Urinary bladder (tissue), 4 donors: ENCODE measurements around the gene PRKD1. TPM values are rescaled to one million over a fixed set of nuclear protein-coding genes. Genes with fewer than 3 reads are reported as not detected.

ENCODE experiments used
- DNase-seq: peaks from one replicate; pipeline ENCODE4 v3.0.0-alpha.2; 2015; ENCODE audit errors: extremely low spot score
- H3K27ac ChIP-seq: one replicate; pipeline ENCODE4 v1.5.1; 2013; ENCODE audit warnings: low read depth, mild to moderate bottlenecking, moderate library complexity
- H3K36me3 ChIP-seq: one replicate; pipeline ENCODE4 v1.6.1; 2013; ENCODE audit warnings: mild to moderate bottlenecking, moderate library complexity; ENCODE audit not compliant: insufficient read depth
- H3K4me1 ChIP-seq: one replicate; pipeline ENCODE4 v1.6.1; 2013; ENCODE audit warnings: mild to moderate bottlenecking, moderate library complexity; ENCODE audit not compliant: insufficient read depth
- H3K4me3 ChIP-seq: one replicate; pipeline ENCODE4 v1.5.1; 2013; ENCODE audit warnings: low read depth, low read length
- WGBS: extraction: QIAGEN DNeasy Blood & Tissue Kit; methylation state at CpG from one replicate; pipeline ENCODE4 v1.1.7; 2013; 5-methylcytosine and 5-hydroxymethylcytosine counted together
- polyA plus RNA-seq: library from polyadenylated mRNA; stranded (reverse); fragments of 200-250 nt; gene quantifications from one replicate; pipeline ENCODE4 v1.2.3, GENCODE V29; 2013
- total RNA-seq: library from RNA; depleted of rRNA; stranded (reverse); fragments of >200 nt; gene quantifications from one replicate; pipeline ENCODE4 v1.2.3, GENCODE V29; 2014
- donor health status: healthy with polysubstance abuse.
- donor health status: healthy.

PRKD1 gene
- total and polyA plus RNA-seq, 2 donors, result 17.7 to 27.7 TPM

- no peak overlapping the region for H3K4me3 ChIP-seq
- no peaks in the 10 kb centered on the region for H3K36me3 ChIP-seq
- WGBS, result 57% methylated on average over 5 of the region's 5 CpGs
- H3K4me1 ChIP-seq, result no peaks in the 10 kb centered on the region
- no peak overlapping the region for H3K27ac ChIP-seq
- DNase-seq, result no peak
Measured at GRCh38 chr14:29643433-29644211, 284.0 kb downstream of the PRKD1 start.

GRCh38 chr14:29637411-29637810 is 290.2 kb downstream of the PRKD1 start:
- Histone ChIP-seq H3K36me3 (no peaks in the 10 kb centered on the region), H3K4me3 (no peak overlapping the region), H3K4me1 (no peaks in the 10 kb centered on the region), H3K27ac (no peak overlapping the region)
- 32% methylated on average over 2 of the region's 2 CpGs for WGBS
- DNase-seq, result no peak

GRCh38 chr14:29636870-29637269 is 290.8 kb downstream of the PRKD1 start:
- H3K36me3 ChIP-seq, result no peaks in the 10 kb centered on the region
- no peak overlapping the region for H3K27ac ChIP-seq
- 57% methylated on average over 3 of the region's 3 CpGs for WGBS
- H3K4me1 ChIP-seq, result no peaks in the 10 kb centered on the region
- no peak overlapping the region for H3K4me3 ChIP-seq
- DNase-seq, result no peak

- Histone ChIP-seq H3K4me1 (no peaks in the 10 kb centered on the region), H3K36me3 (no peaks in the 10 kb centered on the region), H3K27ac (no peak overlapping the region), H3K4me3 (no peak overlapping the region)
- 73% methylated on average over 5 of the region's 5 CpGs for WGBS
- no peak for DNase-seq
Measured at GRCh38 chr14:29630566-29631160, 297.0 kb downstream of the PRKD1 start.

- Histone ChIP-seq H3K4me3 (no peak overlapping the region), H3K27ac (no peak overlapping the region), H3K36me3 (no peaks in the 10 kb centered on the region), H3K4me1 (no peaks in the 10 kb centered on the region)
- DNase-seq, result no peak
Measured at GRCh38 chr14:29629839-29630238, 297.8 kb downstream of the PRKD1 start.

- H3K27ac ChIP-seq, result no peak overlapping the region
- H3K4me1 ChIP-seq, result no peaks in the 10 kb centered on the region
- WGBS, result 95% methylated on average over 3 of the region's 3 CpGs
- no peak overlapping the region for H3K4me3 ChIP-seq
- no peaks in the 10 kb centered on the region for H3K36me3 ChIP-seq
- no peak for DNase-seq
Measured at GRCh38 chr14:29627137-29627536, 300.5 kb downstream of the PRKD1 start.

GRCh38 chr14:29618323-29619067 is 309.2 kb downstream of the PRKD1 start:
- no peak for DNase-seq
- Histone ChIP-seq H3K4me3 (no peak overlapping the region), H3K4me1 (no peaks in the 10 kb centered on the region), H3K27ac (no peak overlapping the region), H3K36me3 (no peaks in the 10 kb centered on the region)
- WGBS, result 68% methylated on average over 4 of the region's 4 CpGs

- no peaks in the 10 kb centered on the region for H3K36me3 ChIP-seq
- H3K4me1 ChIP-seq, result no peaks in the 10 kb centered on the region
- no peak overlapping the region for H3K27ac ChIP-seq
- H3K4me3 ChIP-seq, result no peak overlapping the region
- DNase-seq, result no peak
Measured at GRCh38 chr14:29616922-29617321, 310.7 kb downstream of the PRKD1 start.

- DNase-seq, result no peak
- 97% methylated on average over 2 of the region's 2 CpGs for WGBS
Measured at GRCh38 chr14:29608861-29609260, 318.8 kb downstream of the PRKD1 start.

GRCh38 chr14:29607169-29607568 is 320.5 kb downstream of the PRKD1 start:
- Histone ChIP-seq H3K27ac (no peak overlapping the region), H3K4me1 (no peaks in the 10 kb centered on the region), H3K4me3 (no peak overlapping the region), H3K36me3 (no peaks in the 10 kb centered on the region)
- 66% methylated on average over 5 of the region's 5 CpGs for WGBS
- no peak for DNase-seq

More at GRCh38 chr14:29608861-29609260, 318.8 kb downstream of the PRKD1 start:
- Histone ChIP-seq H3K27ac (no peak overlapping the region), H3K36me3 (no peaks in the 10 kb centered on the region), H3K4me1 (no peaks in the 10 kb centered on the region), H3K4me3 (no peak overlapping the region)

GRCh38 chr14:29603696-29604095 is 324.0 kb downstream of the PRKD1 start:
- H3K4me3 ChIP-seq, result no peak overlapping the region
- WGBS, result 85% methylated on average over 3 of the region's 3 CpGs
- no peaks in the 10 kb centered on the region for H3K36me3 ChIP-seq
- H3K27ac ChIP-seq, result no peak overlapping the region
- DNase-seq, result no peak
- H3K4me1 ChIP-seq, result no peaks in the 10 kb centered on the region

GRCh38 chr14:29601616-29602015 is 326.0 kb downstream of the PRKD1 start:
- Histone ChIP-seq H3K4me1 (no peaks in the 10 kb centered on the region), H3K36me3 (no peaks in the 10 kb centered on the region), H3K4me3 (no peak overlapping the region), H3K27ac (no peak overlapping the region)
- no peak for DNase-seq
- WGBS, result 86% methylated on average over 5 of the region's 5 CpGs

- Histone ChIP-seq H3K4me3 (no peak overlapping the region), H3K27ac (no peak overlapping the region), H3K4me1 (no peaks in the 10 kb centered on the region), H3K36me3 (no peaks in the 10 kb centered on the region)
- WGBS, result 68% methylated on average over 7 of the region's 7 CpGs
- DNase-seq, result no peak
Measured at GRCh38 chr14:29587761-29588470, 339.7 kb downstream of the PRKD1 start.
